Fibroblast of lung (primary cell): ENCODE data around the gene MKRN2.

Experiments used
- EZH2 ChIP-seq: IDR thresholded peaks from 2 replicates; pipeline ENCODE4 v1.5.1; 2012; ENCODE audit warnings: low read length, control low read depth, mild to moderate bottlenecking; ENCODE audit errors: missing control alignments
- TF ChIP-seq, protein P1 (sequence below), 2 donors: IDR thresholded peaks in 1 of 2; conservative IDR thresholded peaks in 1 of 2; 1 replicate in 1 of 2; 2 replicates in 1 of 2; pipeline ENCODE4 v1.5.1; 2011 to 2012; ENCODE audit warnings: low read length in 2 of 2, control low read depth in 1 of 2, inconsistent platforms in 1 of 2, low read depth in 1 of 2, mild to moderate bottlenecking in 1 of 2

DNA sequence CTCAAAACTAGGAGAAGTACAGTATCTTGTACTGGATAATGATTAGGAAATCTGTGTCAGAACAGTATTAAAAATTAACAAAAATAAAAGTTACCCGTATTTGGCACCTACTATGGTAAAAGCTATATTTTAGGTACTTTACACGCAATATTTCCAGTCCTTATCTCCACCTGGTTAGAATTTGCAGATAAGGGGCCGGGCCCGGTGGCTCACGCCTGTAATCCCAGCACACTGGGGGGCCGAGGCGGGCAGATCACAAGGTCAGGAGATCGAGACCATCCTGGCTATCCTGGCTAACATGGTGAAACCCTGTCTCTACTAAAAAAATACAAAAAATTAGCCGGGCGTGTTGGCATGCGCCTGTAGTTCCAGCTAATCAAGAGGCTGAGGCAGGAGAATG, 40.0 kb upstream of the MKRN2 start:
- TF ChIP-seq, protein P1, sequence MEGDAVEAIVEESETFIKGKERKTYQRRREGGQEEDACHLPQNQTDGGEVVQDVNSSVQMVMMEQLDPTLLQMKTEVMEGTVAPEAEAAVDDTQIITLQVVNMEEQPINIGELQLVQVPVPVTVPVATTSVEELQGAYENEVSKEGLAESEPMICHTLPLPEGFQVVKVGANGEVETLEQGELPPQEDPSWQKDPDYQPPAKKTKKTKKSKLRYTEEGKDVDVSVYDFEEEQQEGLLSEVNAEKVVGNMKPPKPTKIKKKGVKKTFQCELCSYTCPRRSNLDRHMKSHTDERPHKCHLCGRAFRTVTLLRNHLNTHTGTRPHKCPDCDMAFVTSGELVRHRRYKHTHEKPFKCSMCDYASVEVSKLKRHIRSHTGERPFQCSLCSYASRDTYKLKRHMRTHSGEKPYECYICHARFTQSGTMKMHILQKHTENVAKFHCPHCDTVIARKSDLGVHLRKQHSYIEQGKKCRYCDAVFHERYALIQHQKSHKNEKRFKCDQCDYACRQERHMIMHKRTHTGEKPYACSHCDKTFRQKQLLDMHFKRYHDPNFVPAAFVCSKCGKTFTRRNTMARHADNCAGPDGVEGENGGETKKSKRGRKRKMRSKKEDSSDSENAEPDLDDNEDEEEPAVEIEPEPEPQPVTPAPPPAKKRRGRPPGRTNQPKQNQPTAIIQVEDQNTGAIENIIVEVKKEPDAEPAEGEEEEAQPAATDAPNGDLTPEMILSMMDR (conservative IDR thresholded peaks at IDR 0.05 in 1 of 2, IDR thresholded peaks at IDR 0.05 in 1 of 2; ENCODE audit: low read depth in 1 of 2, low read length in 2 of 2) = no peak
- no peak for TF ChIP-seq EZH2
